Suppressor macrophage treated with lipopolysaccharide for 1 hour (primary cell): ENCODE results near the gene EVC.

Experiments used
- DNase-seq, 3 donors: peaks; one replicate each; pipeline ENCODE4 v3.0.0-alpha.2; 2020 to 2022

The EVC gene

DNA sequence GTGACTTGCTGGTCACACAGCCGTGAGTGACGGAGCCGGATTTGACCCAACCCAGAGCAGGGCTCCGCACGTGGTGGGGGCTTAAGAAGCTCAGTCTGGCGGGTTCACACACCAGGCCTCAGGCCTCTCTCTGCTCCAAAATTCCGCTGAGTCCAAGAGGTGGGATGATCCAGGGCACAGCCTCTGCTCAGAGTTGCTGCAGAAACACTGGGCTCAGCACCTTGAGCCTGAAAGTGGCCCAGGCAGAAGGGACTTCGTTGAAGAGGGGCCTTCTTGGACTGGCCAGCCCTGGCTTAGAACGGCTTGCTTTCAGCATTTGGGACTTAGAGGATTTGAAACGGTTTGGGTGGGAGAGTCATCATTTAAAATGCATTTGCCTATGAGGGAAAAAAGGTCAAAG is 21.2 kb downstream of the EVC start:
- peak in 1 of 3 donors; percentile 10 for DNase-seq

- no peak for DNase-seq
Observed at GRCh38 chr4:5734853-5735252, 23.9 kb downstream of the EVC start.

GRCh38 chr4:5735463-5735862 is 24.5 kb downstream of the EVC start:
- no peak for DNase-seq

DNA sequence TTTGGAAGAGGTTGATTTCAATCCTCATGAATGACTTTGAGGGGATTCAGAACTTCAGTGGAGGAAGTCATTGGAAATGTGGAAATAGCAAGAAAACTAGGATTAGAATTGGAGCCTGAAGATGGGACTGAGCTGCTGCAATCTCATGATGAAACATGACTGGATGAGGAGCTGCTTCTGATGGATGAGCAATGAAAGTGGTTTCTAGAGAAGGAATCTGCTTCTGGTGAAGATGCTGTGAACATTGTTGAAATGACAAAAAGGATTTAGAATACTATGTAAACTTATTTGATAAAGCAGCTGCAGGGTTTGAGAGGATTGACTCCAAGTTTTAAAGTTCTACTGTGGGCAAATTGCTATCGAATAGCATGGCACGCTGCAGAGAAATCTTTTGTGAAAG is 27.1 kb downstream of the EVC start:
- no peak for DNase-seq

DNA sequence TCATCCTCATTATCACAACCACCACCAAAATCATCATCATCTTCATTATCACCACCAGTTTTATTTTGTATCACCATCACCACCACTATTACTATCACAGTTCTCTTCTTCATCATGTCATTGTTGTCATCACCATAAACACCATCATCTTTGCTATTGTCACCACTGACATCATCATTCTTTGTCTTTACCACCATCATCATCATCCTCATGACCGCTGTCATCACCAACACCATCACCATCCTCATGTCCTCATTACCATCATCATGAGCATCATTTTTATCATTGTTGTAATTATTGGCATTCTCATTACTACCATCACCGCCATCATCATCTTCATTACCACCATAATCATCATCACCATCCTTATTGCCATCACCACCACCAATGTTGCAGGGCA is 31.4 kb downstream of the EVC start:
- no peak for DNase-seq

GRCh38 chr4:5742968-5743367 is 32.0 kb downstream of the EVC start:
- no peak for DNase-seq

- no peak for DNase-seq
Observed at GRCh38 chr4:5746250-5746649, 35.2 kb downstream of the EVC start.

GRCh38 chr4:5746829-5747737 is 36.1 kb downstream of the EVC start:
- peak; percentile 18 to 41 (median 30) for DNase-seq

- DNase-seq: no peak
Observed at GRCh38 chr4:5747738-5748375, 36.9 kb downstream of the EVC start.

- DNase-seq: no peak
Observed at GRCh38 chr4:5749568-5749967, 38.6 kb downstream of the EVC start.

GRCh38 chr4:5750052-5750945 is 39.3 kb downstream of the EVC start:
- no peak for DNase-seq

GRCh38 chr4:5750946-5751665 is 40.1 kb downstream of the EVC start:
- no peak for DNase-seq

GRCh38 chr4:5751666-5752375 is 40.8 kb downstream of the EVC start:
- no peak for DNase-seq

DNA sequence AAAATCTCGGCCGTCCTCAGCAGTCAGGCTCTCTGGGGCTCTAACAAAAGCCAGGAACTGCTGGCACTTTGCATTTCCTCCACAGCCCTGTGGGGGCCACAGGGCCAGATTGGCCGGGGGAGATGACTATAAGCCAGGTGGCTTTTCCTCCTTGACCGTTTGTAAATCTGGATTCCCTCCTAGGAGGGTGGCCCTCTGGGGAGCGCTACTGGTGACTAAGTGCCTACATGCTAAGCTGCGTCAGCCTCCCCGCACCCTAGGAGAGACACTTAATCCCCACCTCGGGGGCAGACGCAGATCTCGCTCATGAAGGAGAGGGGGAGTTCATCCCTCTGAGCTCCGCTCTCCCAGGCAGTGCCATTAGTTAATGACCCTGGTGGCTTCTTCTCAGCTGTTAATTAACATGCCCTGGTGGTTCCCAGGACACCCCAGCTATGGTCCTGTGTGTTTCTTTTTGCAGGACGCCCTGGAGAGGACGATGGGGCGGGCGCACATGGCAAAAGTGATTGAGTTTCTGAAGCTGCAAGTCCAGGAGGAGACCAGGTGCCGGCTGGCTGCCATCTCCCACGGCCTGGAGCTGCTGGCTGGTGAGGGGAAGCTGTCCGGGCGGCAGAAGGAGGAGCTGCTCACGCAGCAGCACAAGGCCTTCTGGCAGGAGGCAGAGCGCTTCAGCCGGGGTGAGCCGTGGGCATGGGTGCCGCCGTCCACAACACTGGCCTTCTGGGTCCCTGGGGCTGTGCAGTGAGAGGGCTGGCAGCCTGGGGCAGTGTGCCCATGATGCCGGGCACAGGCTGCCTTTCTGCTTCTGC is 41.6 kb downstream of the EVC start:
- no peak for DNase-seq

- no peak for DNase-seq
Observed at GRCh38 chr4:5753366-5753765, 42.4 kb downstream of the EVC start.

GRCh38 chr4:5753766-5754528 is 42.9 kb downstream of the EVC start:
- DNase-seq: peak; percentile 33 to 45 (median 41)

GRCh38 chr4:5754529-5754881 is 43.5 kb downstream of the EVC start:
- no peak for DNase-seq

- no peak for DNase-seq
Observed at GRCh38 chr4:5755161-5755560, 44.2 kb downstream of the EVC start.

DNA sequence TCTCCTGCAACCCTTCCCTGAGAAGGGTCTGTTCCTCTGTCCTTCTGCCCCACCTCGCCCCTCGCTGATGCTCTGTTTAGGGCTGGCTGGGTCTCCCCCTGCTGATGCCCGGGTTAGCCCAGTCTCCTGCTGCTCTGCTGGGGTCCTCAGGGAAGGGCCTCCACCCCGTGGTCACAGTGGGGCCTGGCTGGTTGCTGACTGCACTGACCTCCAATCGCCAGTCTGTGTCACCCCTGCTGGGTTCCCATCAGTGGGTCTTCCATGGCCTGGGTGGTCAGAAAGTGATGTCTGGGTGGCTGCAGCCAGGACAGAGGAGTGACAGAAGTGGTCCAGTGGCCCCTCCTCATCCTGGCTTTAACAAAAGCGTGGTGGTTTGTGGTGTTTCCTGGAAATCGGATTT is 44.7 kb downstream of the EVC start:
- no peak for DNase-seq

- DNase-seq: no peak
Observed at GRCh38 chr4:5756271-5756670, 45.3 kb downstream of the EVC start.
